ENCODE measurements around the gene MRPS14. TPM values are rescaled to one million over a fixed set of nuclear protein-coding genes. Genes with fewer than 3 reads are reported as not detected.

MRPS14 gene
- total RNA-seq, 2 donors from 2014 or later, result 30.4 to 36.2 TPM

DNA sequence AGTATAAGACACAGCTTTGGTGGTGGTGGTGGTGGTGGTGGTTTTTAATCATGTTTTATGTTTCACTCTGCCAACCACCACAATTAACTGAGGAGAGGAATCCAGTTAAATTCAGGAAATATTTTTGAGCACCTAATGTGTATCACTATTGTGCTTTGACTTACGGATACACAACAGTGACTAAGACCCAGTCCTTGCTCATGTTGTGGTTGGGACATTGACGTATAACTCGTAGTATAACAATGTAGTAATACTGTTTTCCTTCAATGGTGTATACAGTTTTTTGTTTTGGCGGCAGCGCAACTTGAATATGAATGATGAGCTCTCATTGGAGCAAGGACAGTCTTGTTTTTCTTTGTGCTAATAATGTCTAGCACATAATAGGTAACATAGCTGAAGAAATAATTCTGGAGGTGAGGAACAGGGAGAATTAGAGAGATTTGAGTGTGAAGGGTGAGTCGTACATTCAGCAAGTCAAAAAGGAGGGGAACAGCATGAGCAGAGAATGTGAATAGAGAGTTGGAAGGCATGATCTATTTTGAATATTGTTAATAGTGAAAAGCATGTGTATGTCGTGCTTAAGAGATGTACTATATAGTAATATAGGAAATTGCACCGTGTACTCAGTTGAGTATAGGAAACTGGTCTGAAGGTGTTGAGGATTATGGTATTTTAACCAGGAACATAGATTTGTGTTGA, 18.0 kb downstream of the MRPS14 start:
- intact Hi-C loops (cut with DNase I), result no loop called here
- DNase-seq, result no peak

DNA sequence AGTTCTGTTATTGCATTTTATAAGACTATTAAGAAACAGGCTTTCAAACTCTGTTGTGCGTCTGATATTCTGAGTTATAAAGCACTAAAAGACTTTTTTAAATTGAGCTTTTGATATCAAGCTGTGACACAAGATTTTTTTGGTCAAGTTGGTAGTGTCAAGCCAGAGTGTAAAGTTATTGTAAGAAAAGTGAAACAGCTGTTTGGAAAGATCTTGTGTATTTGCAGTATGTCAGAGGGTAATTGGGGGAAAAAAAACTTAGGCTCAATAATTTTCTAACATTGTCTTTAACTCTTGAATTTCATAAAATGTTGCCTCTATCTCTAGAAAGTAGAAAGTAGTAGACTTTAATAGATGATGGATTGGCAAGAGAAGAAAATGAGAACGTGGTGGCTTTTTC, 19.7 kb downstream of the MRPS14 start:
- intact Hi-C loops (cut with DNase I), result no loop called here
- DNase-seq, result no peak
- Histone ChIP-seq H3K4me3 (no peak overlapping the region), H3K9me3 (no peaks in the 10 kb centered on the region), H3K27me3 (no peaks in the 10 kb centered on the region), H3K9ac (ENCODE audit: low read depth in 2 of 2, low read length in 2 of 2) (no peak overlapping the region), H3K4me1 (no peaks in the 10 kb centered on the region), H3K27ac (no peak overlapping the region), H3K36me3 (peaks cover 3% of the 10 kb centered on the region)
- TF ChIP-seq, protein P1, sequence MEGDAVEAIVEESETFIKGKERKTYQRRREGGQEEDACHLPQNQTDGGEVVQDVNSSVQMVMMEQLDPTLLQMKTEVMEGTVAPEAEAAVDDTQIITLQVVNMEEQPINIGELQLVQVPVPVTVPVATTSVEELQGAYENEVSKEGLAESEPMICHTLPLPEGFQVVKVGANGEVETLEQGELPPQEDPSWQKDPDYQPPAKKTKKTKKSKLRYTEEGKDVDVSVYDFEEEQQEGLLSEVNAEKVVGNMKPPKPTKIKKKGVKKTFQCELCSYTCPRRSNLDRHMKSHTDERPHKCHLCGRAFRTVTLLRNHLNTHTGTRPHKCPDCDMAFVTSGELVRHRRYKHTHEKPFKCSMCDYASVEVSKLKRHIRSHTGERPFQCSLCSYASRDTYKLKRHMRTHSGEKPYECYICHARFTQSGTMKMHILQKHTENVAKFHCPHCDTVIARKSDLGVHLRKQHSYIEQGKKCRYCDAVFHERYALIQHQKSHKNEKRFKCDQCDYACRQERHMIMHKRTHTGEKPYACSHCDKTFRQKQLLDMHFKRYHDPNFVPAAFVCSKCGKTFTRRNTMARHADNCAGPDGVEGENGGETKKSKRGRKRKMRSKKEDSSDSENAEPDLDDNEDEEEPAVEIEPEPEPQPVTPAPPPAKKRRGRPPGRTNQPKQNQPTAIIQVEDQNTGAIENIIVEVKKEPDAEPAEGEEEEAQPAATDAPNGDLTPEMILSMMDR (IDR thresholded peaks at IDR 0.05), result no peak

More for the DNA sequence above, 18.0 kb downstream of the MRPS14 start:
- H3K9me3 ChIP-seq, result no peaks in the 10 kb centered on the region
- no peak overlapping the region for H3K27ac ChIP-seq
- no peaks in the 10 kb centered on the region for H3K27me3 ChIP-seq
- H3K36me3 ChIP-seq, result peaks cover 3% of the 10 kb centered on the region
- no peak overlapping the region for H3K4me3 ChIP-seq
- TF ChIP-seq, protein P1 (IDR thresholded peaks at IDR 0.05), result no peak
- H3K4me1 ChIP-seq, result no peaks in the 10 kb centered on the region
- H3K9ac ChIP-seq (ENCODE audit: low read depth in 2 of 2, low read length in 2 of 2), result no peak overlapping the region

DNA sequence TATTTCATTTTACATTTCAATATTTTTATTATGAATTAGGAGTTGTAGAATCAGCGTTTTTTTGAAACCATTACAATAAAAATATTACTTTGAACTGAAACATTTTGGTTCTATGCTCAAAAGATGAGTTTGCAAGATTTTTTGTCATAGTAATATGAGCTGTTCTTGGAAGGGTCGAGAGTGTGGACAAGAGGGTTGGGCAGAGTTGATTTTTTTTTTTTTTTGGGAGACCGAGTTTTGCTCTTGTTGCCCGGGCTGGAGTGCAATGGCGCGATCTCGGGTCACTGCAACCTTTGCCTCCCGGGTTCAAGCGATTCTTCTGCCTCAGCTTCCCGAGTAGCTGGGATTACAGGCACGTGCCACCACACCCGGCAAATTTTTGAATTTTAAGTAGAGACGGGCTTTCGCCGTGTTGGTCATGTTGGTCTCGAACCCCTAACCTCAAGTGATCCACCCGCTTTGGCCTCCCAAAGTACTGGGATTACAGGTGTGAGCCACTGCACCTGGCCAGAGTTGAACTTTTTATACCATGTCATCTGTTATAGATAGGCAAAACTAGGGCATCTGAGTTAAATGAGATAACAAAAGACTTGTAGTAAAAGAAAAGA, 20.2 kb downstream of the MRPS14 start:
- Histone ChIP-seq H3K27me3 (no peaks in the 10 kb centered on the region), H3K27ac (no peak overlapping the region), H3K9me3 (no peaks in the 10 kb centered on the region), H3K4me3 (no peak overlapping the region), H3K4me1 (no peaks in the 10 kb centered on the region), H3K9ac (ENCODE audit: low read depth in 2 of 2, low read length in 2 of 2) (no peak overlapping the region), H3K36me3 (peaks cover 3% of the 10 kb centered on the region)
- TF ChIP-seq, protein P1 (IDR thresholded peaks at IDR 0.05), result no peak
- no peak for DNase-seq
- intact Hi-C loops (cut with DNase I), result no loop called here

DNA sequence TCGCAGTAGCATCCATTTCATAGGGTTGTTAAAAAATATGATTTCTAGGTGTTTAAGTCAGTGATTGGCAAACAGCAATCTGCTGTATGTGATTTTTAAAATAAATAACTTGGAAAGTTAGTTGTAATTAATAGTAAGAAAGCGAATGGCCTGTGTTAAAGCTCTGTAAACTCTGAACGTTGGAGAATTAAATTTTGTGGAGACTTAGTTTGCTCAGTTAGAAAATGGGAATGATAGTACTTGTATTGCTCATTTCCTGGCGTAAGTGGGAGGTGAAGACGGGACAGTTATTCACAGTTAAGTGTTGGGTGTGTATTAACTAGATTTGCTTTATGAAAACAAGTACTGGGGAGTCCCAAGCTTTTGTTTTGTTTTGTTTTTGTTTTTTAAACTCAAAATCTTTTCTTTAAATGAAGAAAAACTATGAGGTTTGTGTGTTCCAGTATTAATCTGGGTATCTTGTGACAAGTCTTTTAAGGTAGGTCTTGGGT, 22.5 kb downstream of the MRPS14 start:
- H3K27ac ChIP-seq, result peak overlapping the region; percentile 96
- no peaks in the 10 kb centered on the region for H3K9me3 ChIP-seq
- DNase-seq, result no peak
- intact Hi-C loops (cut with DNase I), result no loop called here
- TF ChIP-seq, protein P1 (IDR thresholded peaks at IDR 0.05), result no peak
- peak overlapping the region; percentile 80 for H3K4me3 ChIP-seq
- H3K36me3 ChIP-seq, result peaks cover 3% of the 10 kb centered on the region
- H3K27me3 ChIP-seq, result no peaks in the 10 kb centered on the region
- peak overlapping the region; percentile 80 to 98 for H3K9ac ChIP-seq (ENCODE audit: low read depth in 2 of 2, low read length in 2 of 2)
- H3K4me1 ChIP-seq, result no peaks in the 10 kb centered on the region

DNA sequence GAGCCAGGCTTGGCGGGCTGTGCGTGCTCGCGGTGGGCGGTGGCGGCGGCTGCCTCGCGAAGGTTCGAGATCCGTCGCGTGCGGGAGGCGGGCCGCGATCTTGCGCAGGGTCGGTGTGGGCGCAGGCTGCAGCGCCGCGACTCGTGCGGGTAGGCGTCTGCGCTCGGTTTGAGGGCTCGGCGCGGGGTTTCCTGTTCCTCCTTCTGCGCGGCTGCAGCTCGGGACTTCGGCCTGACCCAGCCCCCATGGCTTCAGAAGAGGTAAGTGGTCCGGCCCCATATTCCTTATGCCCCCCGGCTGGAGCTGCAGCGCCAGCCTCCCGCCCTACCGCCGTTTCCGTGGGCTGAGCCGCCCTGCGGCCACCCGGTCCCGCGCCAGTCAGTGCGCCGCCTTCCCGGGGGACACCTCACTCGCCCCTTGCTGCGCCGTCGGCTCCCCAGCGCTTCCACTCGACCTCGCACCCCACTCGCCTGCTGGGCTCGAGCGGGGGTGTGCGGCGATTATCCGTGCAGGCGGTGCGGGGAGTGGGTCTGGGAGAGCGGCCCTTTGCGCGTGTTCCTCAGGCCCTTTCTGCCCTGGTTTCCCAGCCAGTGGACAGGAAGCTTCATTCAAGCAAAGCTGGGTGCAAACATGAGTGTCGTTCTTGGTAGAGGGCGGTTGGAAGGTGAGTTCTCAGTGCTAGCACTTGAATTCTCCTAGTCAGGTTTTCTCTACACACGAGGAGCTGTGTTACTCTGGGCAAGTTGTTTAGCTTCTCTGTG, 23.1 kb downstream of the MRPS14 start, which contains the start of gene CACYBP:
Gene CACYBP (plus strand): TSS at position 12 of the 761 bp plus-strand sequence. CDS start 234 bp downstream, at position 246.
- H3K27ac ChIP-seq, result peak within 1 kb of the TSS; percentile 96
- TF ChIP-seq, protein P1 (IDR thresholded peaks at IDR 0.05), result no peak
- H3K36me3 ChIP-seq, result no peaks in the 10 kb centered on the region
- intact Hi-C loops (cut with DNase I), result no loop called here
- no peaks in the 10 kb centered on the region for H3K4me1 ChIP-seq
- H3K27me3 ChIP-seq, result no peaks in the 10 kb centered on the region
- no peaks in the 10 kb centered on the region for H3K9me3 ChIP-seq
- peak; percentile 58 for DNase-seq
- peak within 1 kb of the TSS; percentile 80 for H3K4me3 ChIP-seq
- peak within 1 kb of the TSS; percentile 80 to 98 for H3K9ac ChIP-seq (ENCODE audit: low read depth in 2 of 2, low read length in 2 of 2)

Data from colonic mucosa (tissue), 4 donors.